CD14-positive monocyte (primary cell): ENCODE data around the gene BDKRB2. TPM values are rescaled to one million over a fixed set of nuclear protein-coding genes. Genes with fewer than 3 reads are reported as not detected.

ENCODE experiments used
- DNase-seq, 3 donors: peaks; one replicate each; pipeline ENCODE4 v3.0.0-alpha.2; 2011 to 2022
- H2AFZ ChIP-seq: 2 replicates; pipeline ENCODE4 v1.6.0; 2012; ENCODE audit warnings: mild to moderate bottlenecking, low read depth, low read length, inconsistent platforms; ENCODE audit not compliant: insufficient read depth, poor library complexity, severe bottlenecking
- H3K27ac ChIP-seq, 2 donors: 1 replicate in 1 of 2; 2 replicates in 1 of 2; pipeline ENCODE4 v1.5.1; 2012 to 2013; ENCODE audit warnings: low read length in 2 of 2, control low read depth in 1 of 2, inconsistent platforms in 1 of 2, low read depth in 1 of 2, mild to moderate bottlenecking in 1 of 2
- H3K27me3 ChIP-seq, 2 donors: one replicate each; pipeline versions ENCODE4 v1.6.0 to v1.6.1; 2011 to 2013; ENCODE audit warnings: low read length in 2 of 2; ENCODE audit not compliant: control insufficient read depth in 2 of 2, insufficient read depth in 2 of 2
- H3K36me3 ChIP-seq, 2 donors: replicated peaks in 1 of 2; 1 replicate in 1 of 2; 2 replicates in 1 of 2; pipeline versions ENCODE4 v1.5.1 to v1.6.1; 2012 to 2013; ENCODE audit warnings: low read length in 2 of 2, control low read depth in 1 of 2, inconsistent platforms in 1 of 2, mild to moderate bottlenecking in 1 of 2; ENCODE audit not compliant: insufficient read depth in 2 of 2, control insufficient read depth in 1 of 2
- H3K4me1 ChIP-seq, 2 donors: 1 replicate in 1 of 2; 2 replicates in 1 of 2; pipeline versions ENCODE4 v1.5.1 to v1.6.1; 2012 to 2013; ENCODE audit warnings: low read length in 2 of 2, control low read depth in 1 of 2, inconsistent platforms in 1 of 2, mild to moderate bottlenecking in 1 of 2, moderate library complexity in 1 of 2; ENCODE audit not compliant: insufficient read depth in 2 of 2, control insufficient read depth in 1 of 2
- H3K4me2 ChIP-seq: replicated peaks from 2 replicates; pipeline ENCODE3; 2012; ENCODE audit warnings: low read length, moderate library complexity, mild to moderate bottlenecking; ENCODE audit not compliant: poor library complexity, severe bottlenecking; ENCODE audit errors: extremely low read depth
- H3K4me3 ChIP-seq, 3 experiments: fragments of 200-600 bp in 1 of 3; sonication (generic) in 1 of 3; replicated peaks in 1 of 3; 1 replicate in 2 of 3; 2 replicates in 1 of 3; pipeline ENCODE4 v1.5.1; 2011 to 2013; ENCODE audit warnings: low read length in 3 of 3, mild to moderate bottlenecking in 3 of 3, control low read depth in 2 of 3, low read depth in 2 of 3, inconsistent platforms in 1 of 3, moderate library complexity in 1 of 3
- H3K79me2 ChIP-seq: 2 replicates; pipeline ENCODE4 v1.6.0; 2012; ENCODE audit warnings: mild to moderate bottlenecking, control low read depth, inconsistent platforms, low read length, moderate library complexity; ENCODE audit not compliant: insufficient read depth
- H3K9ac ChIP-seq: 2 replicates; pipeline ENCODE4 v1.6.0; 2017; ENCODE audit warnings: low read length, mild to moderate bottlenecking; ENCODE audit not compliant: insufficient read depth, poor library complexity, severe bottlenecking
- H3K9me3 ChIP-seq, 2 donors: replicated peaks in 1 of 2; 1 replicate in 1 of 2; 2 replicates in 1 of 2; pipeline versions ENCODE4 v1.5.1 to v1.6.1; 2012 to 2013; ENCODE audit warnings: low read length in 2 of 2, control low read depth in 1 of 2; ENCODE audit not compliant: control insufficient read depth in 1 of 2, insufficient read depth in 1 of 2
- H4K20me1 ChIP-seq: 2 replicates; pipeline ENCODE4 v1.6.0; 2012; ENCODE audit warnings: mild to moderate bottlenecking, low read length, control low read depth, moderate library complexity; ENCODE audit not compliant: insufficient read depth
- H3K27ac Mint-ChIP-seq, 7 donors: one replicate each; pipeline ENCODE4 v1.8.0; 2020; ENCODE audit warnings: mild to moderate bottlenecking in 7 of 7, mixed read lengths in 7 of 7, moderate library complexity in 6 of 7, inconsistent platforms in 2 of 7
- H3K27me3 Mint-ChIP-seq, 3 donors: one replicate each; pipeline ENCODE4 v1.8.0; 2021 to 2022; ENCODE audit warnings: low read depth in 3 of 3, mild to moderate bottlenecking in 3 of 3, mixed read lengths in 3 of 3, moderate library complexity in 3 of 3, inconsistent platforms in 1 of 3
- H3K36me3 Mint-ChIP-seq, 2 donors: one replicate each; pipeline ENCODE4 v1.8.0; 2020; ENCODE audit warnings: mixed read lengths in 2 of 2, inconsistent platforms in 1 of 2, mild to moderate bottlenecking in 1 of 2
- H3K4me1 Mint-ChIP-seq: one replicate; pipeline ENCODE4 v1.8.0; 2020; ENCODE audit warnings: mild to moderate bottlenecking, mixed read lengths
- H3K4me3 Mint-ChIP-seq, 2 donors: one replicate each; pipeline ENCODE4 v1.8.0; 2020; ENCODE audit warnings: mild to moderate bottlenecking in 2 of 2, mixed read lengths in 2 of 2, moderate library complexity in 1 of 2
- H3K9me3 Mint-ChIP-seq, 7 donors: one replicate each; pipeline ENCODE4 v1.8.0; 2020 to 2022; ENCODE audit warnings: mixed read lengths in 7 of 7, mild to moderate bottlenecking in 6 of 7, moderate library complexity in 6 of 7, inconsistent platforms in 2 of 7
- WGBS: methylation state at CpG from one replicate; pipeline ENCODE4 v1.1.5; 2013; ENCODE audit warnings: missing lambda C conversion rate; ENCODE audit not compliant: insufficient coverage; 5-methylcytosine and 5-hydroxymethylcytosine counted together
- intact Hi-C, 2 donors: fragments of 100-400 bp; cut with micrococcal nuclease; formaldehyde crosslinking; loops; one replicate each; pipeline versions ENCODE4 v1.15.0 to v1.15.1; 2023
- polyA plus RNA-seq, 3 donors: library from polyadenylated mRNA; depleted of rRNA in 1 of 3; unstranded in 2 of 3; stranded (reverse) in 1 of 3; fragments of 300-500 nt in 2 of 3; fragments of >200 nt in 1 of 3; fragmentation: Illumina TruSeq in 2 of 3; gene quantifications; 1 replicate in 2 of 3; 2 replicates in 1 of 3; pipeline ENCODE4 v1.2.3, GENCODE V29; 2012 to 2021
- TF ChIP-seq, protein P1 (sequence below): fragments of 200-600 bp; IDR thresholded peaks from one replicate; pipeline ENCODE4 v1.8.0; 2022; ENCODE audit warnings: antibody characterized with exemption, mild to moderate bottlenecking

Gene BDKRB2
- polyA plus RNA-seq, 3 donors: not detected

DNA sequence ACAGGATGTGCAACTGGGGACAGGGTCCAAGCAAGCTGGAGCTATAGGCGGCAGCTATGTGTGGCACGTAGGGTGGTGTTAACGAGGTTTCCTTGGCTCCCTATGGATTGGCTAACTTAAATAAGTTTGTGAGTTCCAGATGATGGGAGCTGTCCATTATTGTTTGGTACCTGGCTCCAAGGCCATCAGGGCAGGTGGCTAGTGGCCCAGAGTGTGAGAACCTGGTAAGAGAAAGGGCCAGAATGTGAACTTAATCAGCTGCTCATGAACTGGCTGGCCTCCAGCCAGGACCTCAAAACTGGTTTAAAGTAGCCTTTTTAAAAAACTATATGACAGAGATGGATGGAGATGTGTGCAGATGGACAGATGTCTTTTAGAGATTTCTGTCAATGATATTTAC is 1.5 kb upstream of the BDKRB2 start:
- TF ChIP-seq, protein P1, sequence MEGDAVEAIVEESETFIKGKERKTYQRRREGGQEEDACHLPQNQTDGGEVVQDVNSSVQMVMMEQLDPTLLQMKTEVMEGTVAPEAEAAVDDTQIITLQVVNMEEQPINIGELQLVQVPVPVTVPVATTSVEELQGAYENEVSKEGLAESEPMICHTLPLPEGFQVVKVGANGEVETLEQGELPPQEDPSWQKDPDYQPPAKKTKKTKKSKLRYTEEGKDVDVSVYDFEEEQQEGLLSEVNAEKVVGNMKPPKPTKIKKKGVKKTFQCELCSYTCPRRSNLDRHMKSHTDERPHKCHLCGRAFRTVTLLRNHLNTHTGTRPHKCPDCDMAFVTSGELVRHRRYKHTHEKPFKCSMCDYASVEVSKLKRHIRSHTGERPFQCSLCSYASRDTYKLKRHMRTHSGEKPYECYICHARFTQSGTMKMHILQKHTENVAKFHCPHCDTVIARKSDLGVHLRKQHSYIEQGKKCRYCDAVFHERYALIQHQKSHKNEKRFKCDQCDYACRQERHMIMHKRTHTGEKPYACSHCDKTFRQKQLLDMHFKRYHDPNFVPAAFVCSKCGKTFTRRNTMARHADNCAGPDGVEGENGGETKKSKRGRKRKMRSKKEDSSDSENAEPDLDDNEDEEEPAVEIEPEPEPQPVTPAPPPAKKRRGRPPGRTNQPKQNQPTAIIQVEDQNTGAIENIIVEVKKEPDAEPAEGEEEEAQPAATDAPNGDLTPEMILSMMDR: no peak
- H3K9me3 Mint-ChIP-seq: peaks cover 0 to 2% (median 0%) of the 10 kb centered on the region in 7 donors
- H3K27ac Mint-ChIP-seq: no peak overlapping the region
- Histone ChIP-seq H3K9ac (no peak overlapping the region), H3K4me2 (no peak overlapping the region), H4K20me1 (no peaks in the 10 kb centered on the region), H3K79me2 (no peaks in the 10 kb centered on the region), H3K9me3 (peaks cover 0 to 4% of the 10 kb centered on the region in 2 donors), H3K27me3 (peaks cover 2 to 22% of the 10 kb centered on the region in 2 donors), H2AFZ (no peak overlapping the region), H3K27ac (no peak overlapping the region), H3K4me3 (no peak overlapping the region), H3K36me3 (no peaks in the 10 kb centered on the region), H3K4me1 (peaks cover 0 to 4% of the 10 kb centered on the region in 2 donors)
- H3K27me3 Mint-ChIP-seq: peaks cover 22 to 44% (median 27%) of the 10 kb centered on the region in 3 donors
- H3K4me3 Mint-ChIP-seq: peak overlapping the region in 1 of 2 donors; percentile 35
- peaks cover 8% of the 10 kb centered on the region for H3K4me1 Mint-ChIP-seq
- intact Hi-C loops: no loop called here
- H3K36me3 Mint-ChIP-seq: no peaks in the 10 kb centered on the region
- WGBS: 90% methylated on average over 3 of the region's 3 CpGs
- DNase-seq: no peak

DNA sequence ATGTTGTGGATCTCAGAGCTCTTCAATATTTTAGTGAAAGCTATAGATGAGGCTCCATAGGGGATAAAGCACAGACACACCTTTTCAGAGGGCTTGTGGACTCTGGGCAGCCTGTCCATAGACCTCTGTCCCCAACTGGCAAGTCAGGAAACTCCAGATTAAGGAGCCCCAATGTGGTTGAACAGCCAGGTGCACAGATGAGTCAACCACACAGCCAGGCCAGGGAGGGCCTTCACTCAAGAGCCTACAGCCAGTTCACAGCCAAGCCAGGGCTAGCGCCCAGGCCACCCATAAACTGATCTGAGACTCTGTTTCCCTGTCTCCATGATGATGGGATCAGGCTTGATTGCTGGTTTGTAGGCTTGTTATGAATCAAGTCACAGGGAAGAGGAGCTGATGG is 1.0 kb upstream of the BDKRB2 start:
- H3K9me3 Mint-ChIP-seq: peaks cover 0 to 2% (median 0%) of the 10 kb centered on the region in 7 donors
- Histone ChIP-seq H3K36me3 (no peaks in the 10 kb centered on the region), H3K4me1 (peaks cover 0 to 3% of the 10 kb centered on the region in 2 donors), H2AFZ (no peak overlapping the region), H3K4me2 (no peak overlapping the region), H4K20me1 (no peaks in the 10 kb centered on the region), H3K9ac (no peak overlapping the region), H3K79me2 (no peaks in the 10 kb centered on the region), H3K27ac (no peak overlapping the region), H3K4me3 (no peak overlapping the region), H3K9me3 (peaks cover 0 to 4% of the 10 kb centered on the region in 2 donors), H3K27me3 (peaks cover 2 to 22% of the 10 kb centered on the region in 2 donors)
- peaks cover 24 to 44% (median 27%) of the 10 kb centered on the region in 3 donors for H3K27me3 Mint-ChIP-seq
- TF ChIP-seq, protein P1: no peak
- intact Hi-C loops: no loop called here
- no peak for DNase-seq
- no peak overlapping the region for H3K27ac Mint-ChIP-seq
- peaks cover 3% of the 10 kb centered on the region for H3K4me1 Mint-ChIP-seq
- no peak overlapping the region for H3K4me3 Mint-ChIP-seq
- WGBS: no CpG with 5 or more reads among the region's 1 CpG
- H3K36me3 Mint-ChIP-seq: no peaks in the 10 kb centered on the region
